ENCODE measurements around the gene NCBP1. TPM values are rescaled to one million over a fixed set of nuclear protein-coding genes. Genes with fewer than 3 reads are reported as not detected.

NCBP1 gene
- polyA plus RNA-seq, 2 of the 4 experiments (the other 2 are of a cell fraction), result 31.8 to 48.2 TPM

GRCh38 chr9:97668485-97668884 lies 34.9 kb downstream of the NCBP1 start:
- over 99% methylated on average over 3 of the region's 3 CpGs for WGBS (ENCODE audit: missing lambda C conversion rate)
- ATAC-seq, result no peak
- FAIRE-seq, result no peak
- POLR2A ChIA-PET, result no interaction called here
- Histone ChIP-seq H3K27ac (no peak overlapping the region), H3K4me2 (no peak overlapping the region), H3K4me1 (no peaks in the 10 kb centered on the region), H3K4me3 (no peak overlapping the region), H3K9me3 (no peaks in the 10 kb centered on the region)
- CTCF ChIA-PET, result no interaction called here
- TF ChIP-seq RCOR1 (IDR thresholded peaks at IDR 0.05; ENCODE audit: low read depth, low read length) (no peak), NFE2L2 (conservative IDR thresholded peaks at IDR 0.05; ENCODE audit: low read length) (no peak), KDM1A (IDR thresholded peaks at IDR 0.05; ENCODE audit: low read depth) (no peak), ESRRA (IDR thresholded peaks at IDR 0.05; ENCODE audit: borderline replicate concordance, low read length) (no peak), MAX (IDR thresholded peaks at IDR 0.05) (no peak)
- DNase-seq (ENCODE audit: low read depth in 1 of 2, low spot score in 1 of 2), result no peak

- ATAC-seq, result no peak
- DNase-seq (ENCODE audit: low read depth in 1 of 2, low spot score in 1 of 2), result no peak
- Histone ChIP-seq H3K9me3 (no peaks in the 10 kb centered on the region), H3K4me3 (no peak overlapping the region), H3K27ac (no peak overlapping the region), H3K4me2 (no peak overlapping the region), H3K4me1 (no peaks in the 10 kb centered on the region)
- ChIA-PET POLR2A (interaction anchor here (1.0 to 1.5 kb wide), 2 partner anchors 9 to 37 kb away, joined by 3 read pairs; partner anchors contain the start of genes NCBP1 and TSTD2), CTCF (interaction anchor here (1.5 to 1.8 kb wide), 3 partner anchors 37 to 231 kb away, joined by 3 to 10 read pairs (median 4); partner anchors contain the start of genes NCBP1 and TSTD2)
- FAIRE-seq, result no peak
- no peak for TF ChIP-seq PHF8 (IDR thresholded peaks at IDR 0.05; ENCODE audit: borderline replicate concordance, low read depth)
- no peak for TF ChIP-seq BHLHE40 (IDR thresholded peaks at IDR 0.05; ENCODE audit: low read depth, low read length)
- no peak for TF ChIP-seq CEBPB (IDR thresholded peaks at IDR 0.05)
- TF ChIP-seq CBX8 (IDR thresholded peaks at IDR 0.05), result no peak
- TF ChIP-seq CHD2 (IDR thresholded peaks at IDR 0.05; ENCODE audit: low read length, partially characterized antibody), result no peak
- no peak for TF ChIP-seq RNF2 (IDR thresholded peaks at IDR 0.05; ENCODE audit: borderline replicate concordance, low read depth)
- TF ChIP-seq MAX (IDR thresholded peaks at IDR 0.05), result no peak
- WGBS (ENCODE audit: missing lambda C conversion rate), result 75% methylated on average over 3 of the region's 3 CpGs
Measured at GRCh38 chr9:97670586-97670985, 37.0 kb downstream of the NCBP1 start.

- Histone ChIP-seq H3K9me3 (no peaks in the 10 kb centered on the region), H3K4me1 (no peaks in the 10 kb centered on the region), H3K4me2 (no peak overlapping the region), H3K27ac (no peak overlapping the region), H3K4me3 (no peak overlapping the region)
- ATAC-seq (no peak), FAIRE-seq (no peak), DNase-seq (ENCODE audit: low read depth in 1 of 2, low spot score in 1 of 2) (no peak)
- TF ChIP-seq CHD2 (IDR thresholded peaks at IDR 0.05; ENCODE audit: low read length, partially characterized antibody) (no peak), FOSB (CRISPR knock-in tag; IDR thresholded peaks at IDR 0.05) (no peak), CHD4 (IDR thresholded peaks at IDR 0.05; ENCODE audit: borderline replicate concordance) (no peak), REST (IDR thresholded peaks at IDR 0.05) (no peak), EHF (CRISPR knock-in tag; IDR thresholded peaks at IDR 0.05) (no peak), NFE2L2 (conservative IDR thresholded peaks at IDR 0.05; ENCODE audit: low read length) (no peak), CEBPB (IDR thresholded peaks at IDR 0.05) (no peak), HDAC2 (IDR thresholded peaks at IDR 0.05) (no peak), RNF2 (IDR thresholded peaks at IDR 0.05; ENCODE audit: borderline replicate concordance, low read depth) (no peak), ZSCAN20 (CRISPR knock-in tag; IDR thresholded peaks at IDR 0.05) (no peak)
- WGBS (ENCODE audit: missing lambda C conversion rate), result 87% methylated on average over 3 of the region's 3 CpGs
- CTCF ChIA-PET, result interaction anchor here (1.0 kb wide), 1 partner anchor 205 kb away, joined by 3 read pairs; no protein-coding TSS in a partner anchor
- POLR2A ChIA-PET, result no interaction called here
Measured at GRCh38 chr9:97672403-97672802, 38.8 kb downstream of the NCBP1 start.

Data from A549 (cell line).